Suprapubic skin (tissue), 4 donors: Measurements from ENCODE around the gene CST4. TPM values are rescaled to one million over a fixed set of nuclear protein-coding genes. Genes with fewer than 3 reads are reported as not detected.
"Not testable (repeated sequence)": the region's sequence is repeated elsewhere in the genome, so short reads cannot be mapped to it uniquely, and the experiment has no call there.

Experiments
- DNase-seq, 2 donors: peaks; one replicate each; pipeline ENCODE4 v3.0.0-alpha.2; 2019; ENCODE audit warnings: low spot score in 2 of 2
- H3K27ac ChIP-seq: fragments of 200-600 bp; sonication (generic); one replicate; pipeline ENCODE4 v1.5.1; 2019
- H3K27me3 ChIP-seq: fragments of 200-600 bp; sonication (generic); one replicate; pipeline ENCODE4 v1.5.1; 2019
- H3K36me3 ChIP-seq: fragments of 200-600 bp; sonication (generic); one replicate; pipeline ENCODE4 v1.5.1; 2019
- H3K4me1 ChIP-seq: fragments of 200-600 bp; sonication (generic); one replicate; pipeline ENCODE4 v1.5.1; 2019
- H3K4me3 ChIP-seq: fragments of 200-600 bp; sonication (generic); one replicate; pipeline ENCODE4 v1.5.1; 2019; ENCODE audit warnings: mild to moderate bottlenecking
- H3K9me3 ChIP-seq: fragments of 200-600 bp; sonication (generic); one replicate; pipeline ENCODE4 v1.5.1; 2019
- CTCF ChIP-seq, 2 donors: fragments of 200-600 bp in 1 of 2; fragments of 450-650 bp in 1 of 2; sonication (generic) in 1 of 2; IDR thresholded peaks; one replicate each; pipeline ENCODE4 v1.5.1; 2016 to 2019; ENCODE audit warnings: antibody characterized with exemption in 2 of 2, mild to moderate bottlenecking in 1 of 2, moderate library complexity in 1 of 2
- EP300 ChIP-seq: sonication (generic); formaldehyde crosslinking; IDR thresholded peaks from one replicate; pipeline ENCODE4 v1.6.1; 2017; ENCODE audit warnings: antibody characterized with exemption
- POLR2A ChIP-seq, 2 donors: fragments of 450-650 bp; IDR thresholded peaks; one replicate each; pipeline ENCODE4 v1.6.1; 2017; ENCODE audit warnings: antibody characterized with exemption in 2 of 2, mild to moderate bottlenecking in 2 of 2, moderate library complexity in 2 of 2
- POLR2AphosphoS5 ChIP-seq, 3 donors: sonication (generic); formaldehyde crosslinking; IDR thresholded peaks; one replicate each; pipeline ENCODE4 v1.6.1; 2017; ENCODE audit warnings: antibody characterized with exemption in 3 of 3
- WGBS: methylation state at CpG from one replicate; pipeline ENCODE4 v1.1.5; 2018; 5-methylcytosine and 5-hydroxymethylcytosine counted together
- total RNA-seq, 4 donors: library from RNA; depleted of rRNA; stranded (reverse); fragments of >200 nt; gene quantifications; one replicate each; pipeline ENCODE4 v1.1.0, GENCODE V29; 2016

The CST4 gene
- total RNA-seq, 4 donors from 2014 or later: not detected

DNA sequence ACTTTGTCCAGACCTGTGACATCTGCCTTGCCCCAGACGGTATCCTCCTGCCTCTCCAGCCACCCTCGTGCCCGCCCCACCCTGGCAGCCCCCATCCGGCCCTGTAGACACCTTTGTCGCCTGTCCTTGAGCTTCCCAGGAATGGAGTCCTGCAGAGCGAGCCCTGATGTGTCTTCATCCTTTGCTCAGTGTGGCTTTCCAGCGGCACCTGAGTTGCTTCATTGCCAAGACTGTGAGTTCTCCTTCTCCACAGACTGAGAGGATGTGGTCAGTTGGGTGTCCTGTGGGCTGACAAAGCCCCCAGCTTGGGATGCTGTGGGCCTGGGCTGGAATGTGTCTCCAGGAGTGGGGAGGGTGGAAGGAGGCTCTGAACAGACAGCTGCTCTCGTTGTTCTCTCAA, 1.7 kb upstream of the CST4 start:
- no peak for DNase-seq
- Histone ChIP-seq H3K27me3 (no peaks in the 10 kb centered on the region), H3K27ac (no peak overlapping the region), H3K9me3 (no peaks in the 10 kb centered on the region), H3K4me1 (peaks cover 5% of the 10 kb centered on the region), H3K4me3 (no peak overlapping the region), H3K36me3 (no peaks in the 10 kb centered on the region)
- TF ChIP-seq POLR2AphosphoS5 (IDR thresholded peaks at IDR 0.05) (no peak), CTCF (IDR thresholded peaks at IDR 0.05) (no peak), EP300 (no peak), POLR2A (IDR thresholded peaks at IDR 0.05) (no peak)
- 92% methylated on average over 7 of the region's 8 CpGs for WGBS

DNA sequence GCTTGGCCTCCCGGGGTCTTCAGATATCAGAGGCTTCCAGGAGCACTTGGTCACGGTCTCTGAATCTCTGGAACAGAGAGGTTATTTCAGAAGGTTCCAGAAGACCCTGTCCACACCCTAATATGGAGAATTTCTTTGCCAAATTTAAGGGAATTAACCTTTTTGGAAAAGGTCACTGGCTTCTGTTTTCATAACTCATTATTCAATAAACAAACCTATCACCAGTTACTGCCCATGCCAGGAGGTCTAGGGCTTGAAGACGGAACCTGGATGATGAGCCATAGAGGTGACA, 507 bp upstream of the CST4 start:
- no peak for TF ChIP-seq EP300
- TF ChIP-seq POLR2AphosphoS5 (IDR thresholded peaks at IDR 0.05): no peak
- no peak for TF ChIP-seq POLR2A (IDR thresholded peaks at IDR 0.05)
- TF ChIP-seq CTCF (IDR thresholded peaks at IDR 0.05): no peak
- Histone ChIP-seq H3K27ac (no peak overlapping the region), H3K4me1 (peaks cover 5% of the 10 kb centered on the region), H3K4me3 (no peak overlapping the region), H3K36me3 (no peaks in the 10 kb centered on the region), H3K27me3 (no peaks in the 10 kb centered on the region), H3K9me3 (no peaks in the 10 kb centered on the region)
- no peak for DNase-seq
- WGBS: 85% methylated on average over 3 of the region's 3 CpGs

GRCh38 chr20:23687986-23688385, 852 bp downstream of the CST4 start:
- no peak overlapping the region for H3K27ac ChIP-seq
- no peak for DNase-seq
- H3K27me3 ChIP-seq: no peaks in the 10 kb centered on the region
- 57% methylated on average over 3 of the region's 3 CpGs for WGBS
- no peak overlapping the region for H3K4me3 ChIP-seq
- H3K9me3 ChIP-seq: no peaks in the 10 kb centered on the region
- H3K4me1 ChIP-seq: peaks cover 4% of the 10 kb centered on the region
- H3K36me3 ChIP-seq: no peaks in the 10 kb centered on the region
- TF ChIP-seq CTCF (IDR thresholded peaks at IDR 0.05) (no peak), POLR2A (IDR thresholded peaks at IDR 0.05) (no peak), EP300 (no peak), POLR2AphosphoS5 (IDR thresholded peaks at IDR 0.05) (no peak)

DNA sequence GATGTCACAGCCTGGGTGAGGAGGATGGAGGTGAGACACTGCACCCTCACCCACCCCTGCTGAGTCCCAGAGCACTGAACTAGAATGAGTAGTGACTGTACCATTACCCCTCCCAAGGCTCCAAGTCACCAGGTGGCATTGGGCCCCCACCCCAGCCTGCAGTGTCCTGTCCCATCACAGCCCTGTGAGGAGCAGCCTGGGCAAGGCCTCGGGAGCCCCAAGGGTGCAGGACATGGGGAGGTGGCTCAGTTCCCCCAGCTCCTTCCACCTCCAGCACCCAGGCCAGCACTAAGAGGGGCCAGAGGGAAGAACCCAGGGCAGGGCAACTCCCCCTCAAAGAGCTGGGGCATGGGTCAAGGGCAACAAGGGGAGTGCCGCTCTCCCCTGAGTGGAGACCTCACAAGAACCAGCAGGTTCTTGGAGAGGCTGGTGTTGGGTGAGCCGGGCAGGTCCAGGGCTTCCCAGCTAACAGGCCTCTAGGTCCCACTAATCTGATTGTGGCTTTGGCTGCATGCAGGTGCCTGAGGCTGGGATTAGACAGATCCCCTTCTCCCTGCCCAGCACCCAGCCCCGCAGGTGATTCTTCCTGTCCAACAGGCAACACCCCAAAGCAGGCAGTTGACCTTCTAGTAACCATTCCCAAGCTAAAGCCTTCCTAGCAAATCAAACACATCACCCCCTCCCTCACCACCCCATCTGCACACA, 2.6 kb downstream of the CST4 start:
- TF ChIP-seq CTCF (IDR thresholded peaks at IDR 0.05) (no peak), POLR2AphosphoS5 (IDR thresholded peaks at IDR 0.05) (no peak), EP300 (no peak), POLR2A (IDR thresholded peaks at IDR 0.05) (no peak)
- H3K4me1 ChIP-seq: no peaks in the 10 kb centered on the region
- no peaks in the 10 kb centered on the region for H3K36me3 ChIP-seq
- H3K9me3 ChIP-seq: no peaks in the 10 kb centered on the region
- DNase-seq: no peak
- no peaks in the 10 kb centered on the region for H3K27me3 ChIP-seq
- 63% methylated on average over 2 of the region's 4 CpGs for WGBS
- no peak overlapping the region for H3K27ac ChIP-seq
- no peak overlapping the region for H3K4me3 ChIP-seq

- H3K27me3 ChIP-seq, DNase-seq: not testable (repeated sequence)
- WGBS: 83% methylated on average over 3 of the region's 4 CpGs
Measured at GRCh38 chr20:23685529-23685896, 3.3 kb downstream of the CST4 start.

GRCh38 chr20:23684261-23684660, 4.6 kb downstream of the CST4 start:
- TF ChIP-seq POLR2A (IDR thresholded peaks at IDR 0.05): no peak
- no peak for TF ChIP-seq EP300
- TF ChIP-seq POLR2AphosphoS5 (IDR thresholded peaks at IDR 0.05): no peak
- TF ChIP-seq CTCF (IDR thresholded peaks at IDR 0.05): no peak
- Histone ChIP-seq H3K27me3 (peaks cover 3% of the 10 kb centered on the region), H3K4me3 (no peak overlapping the region), H3K4me1 (no peaks in the 10 kb centered on the region), H3K36me3 (no peaks in the 10 kb centered on the region), H3K27ac (no peak overlapping the region), H3K9me3 (no peaks in the 10 kb centered on the region)
- no peak for DNase-seq
- WGBS: 81% methylated on average over 6 of the region's 6 CpGs

More at GRCh38 chr20:23685529-23685896, 3.3 kb downstream of the CST4 start:
- H3K4me3 ChIP-seq, H3K4me1 ChIP-seq, H3K36me3 ChIP-seq, H3K9me3 ChIP-seq, H3K27ac ChIP-seq: not testable (repeated sequence)
